ENCODE results near the gene SF3B6. TPM values are rescaled to one million over a fixed set of nuclear protein-coding genes. Genes with fewer than 3 reads are reported as not detected.
A peak's percentile ranks its signal among the peaks of the same experiment; 100 is the strongest.

SF3B6 gene
- total RNA-seq, 1 experiment from 2014 or later, result 184 TPM

DNA sequence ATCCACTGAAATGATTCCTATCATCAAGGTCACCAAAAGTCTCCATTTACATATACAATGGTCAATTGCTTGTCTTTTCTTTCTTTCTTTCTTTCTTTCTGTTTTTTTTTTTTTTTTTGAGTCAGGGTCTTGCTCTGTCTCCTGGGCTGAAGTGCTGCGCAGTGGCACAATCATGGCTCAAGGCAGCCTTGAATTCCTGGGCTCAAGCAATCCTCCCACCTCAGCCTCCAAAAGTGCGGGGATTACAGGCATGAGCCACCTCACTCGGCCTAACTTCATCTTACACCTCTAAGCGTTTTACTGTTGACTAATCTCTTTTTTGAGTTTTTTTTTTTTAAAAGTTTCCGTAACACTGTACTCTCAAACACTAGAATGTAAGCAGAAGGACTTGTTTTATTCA, 867 bp downstream of the SF3B6 start:
- Histone ChIP-seq H3K4me1 (peaks cover 17% of the 10 kb centered on the region), H3K4me3 (ENCODE audit: low read depth, low read length) (peak overlapping the region; percentile 71), H3K9me3 (no peaks in the 10 kb centered on the region), H3K36me3 (ENCODE audit: control insufficient read depth, insufficient read depth, low read length) (peaks cover 2% of the 10 kb centered on the region), H3K27me3 (replicated peaks; ENCODE audit: control insufficient read depth, insufficient read depth, low read length) (no peaks in the 10 kb centered on the region)
- Mint-ChIP-seq H3K9me3 (ENCODE audit: unreplicated experiment) (no peaks in the 10 kb centered on the region), H3K27ac (ENCODE audit: unreplicated experiment) (peak overlapping the region; percentile 96), H3K4me3 (ENCODE audit: unreplicated experiment) (peak overlapping the region; percentile 99), H3K4me1 (ENCODE audit: low read depth, unreplicated experiment) (peaks cover 22% of the 10 kb centered on the region), H3K36me3 (ENCODE audit: insufficient read depth, unreplicated experiment) (peaks cover 63% of the 10 kb centered on the region), H3K27me3 (ENCODE audit: insufficient read depth, unreplicated experiment) (no peaks in the 10 kb centered on the region)
- TF ChIP-seq CTCF (IDR thresholded peaks at IDR 0.05; ENCODE audit: insufficient read depth in 1 of 2, low read depth in 1 of 2, low read length in 1 of 2, severe bottlenecking in 1 of 2, unreplicated experiment in 1 of 2), result no peak
- no peak for DNase-seq
- CTCF ChIA-PET, result interaction anchor here (2.2 kb wide), 1 partner anchor 9 kb away, joined by 17 read pairs; the partner anchor contains the start of gene TP53I3
- intact Hi-C loops (cut with micrococcal nuclease; ENCODE audit: unreplicated experiment), result no loop called here
- POLR2A ChIA-PET, result no interaction called here
- BruUV-seq (replicated peaks), result no TSS peak

DNA sequence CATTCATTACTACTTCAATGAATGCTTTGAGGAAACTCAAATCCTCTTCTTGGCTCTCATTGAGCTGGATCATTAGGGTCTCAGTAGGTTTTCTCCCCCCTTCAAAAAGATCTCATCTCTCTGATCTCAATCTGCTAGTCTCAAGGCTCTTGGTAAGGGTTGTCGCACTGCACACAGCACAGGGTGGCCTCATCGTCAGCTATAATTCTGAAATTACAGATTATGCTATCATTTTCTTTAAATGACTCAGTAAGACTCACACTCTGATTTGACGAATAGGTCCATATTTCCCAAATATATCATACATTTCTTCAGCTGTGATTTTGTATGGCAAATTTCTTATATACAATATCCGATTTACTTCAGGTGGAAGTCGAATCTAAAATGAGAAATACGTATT, 2.3 kb downstream of the SF3B6 start:
- H3K9me3 Mint-ChIP-seq (ENCODE audit: unreplicated experiment), result no peaks in the 10 kb centered on the region
- H3K27ac Mint-ChIP-seq (ENCODE audit: unreplicated experiment), result no peak overlapping the region
- no peaks in the 10 kb centered on the region for H3K9me3 ChIP-seq
- intact Hi-C loops (cut with micrococcal nuclease; ENCODE audit: unreplicated experiment), result no loop called here
- no peaks in the 10 kb centered on the region for H3K27me3 ChIP-seq (replicated peaks; ENCODE audit: control insufficient read depth, insufficient read depth, low read length)
- H3K4me3 Mint-ChIP-seq (ENCODE audit: unreplicated experiment), result no peak overlapping the region
- peaks cover 17% of the 10 kb centered on the region for H3K4me1 ChIP-seq
- CTCF ChIA-PET, result interaction anchor here (0.6 kb wide), 1 partner anchor 16 kb away, joined by 5 read pairs; no protein-coding TSS in a partner anchor
- no peak for DNase-seq
- POLR2A ChIA-PET, result no interaction called here
- BruUV-seq (replicated peaks), result no TSS peak
- H3K4me1 Mint-ChIP-seq (ENCODE audit: low read depth, unreplicated experiment), result peaks cover 22% of the 10 kb centered on the region
- peaks cover 5% of the 10 kb centered on the region for H3K36me3 ChIP-seq (ENCODE audit: control insufficient read depth, insufficient read depth, low read length)
- H3K4me3 ChIP-seq (ENCODE audit: low read depth, low read length), result no peak overlapping the region
- no peak for TF ChIP-seq CTCF (IDR thresholded peaks at IDR 0.05; ENCODE audit: insufficient read depth in 1 of 2, low read depth in 1 of 2, low read length in 1 of 2, severe bottlenecking in 1 of 2, unreplicated experiment in 1 of 2)
- no peaks in the 10 kb centered on the region for H3K27me3 Mint-ChIP-seq (ENCODE audit: insufficient read depth, unreplicated experiment)
- peaks cover 66% of the 10 kb centered on the region for H3K36me3 Mint-ChIP-seq (ENCODE audit: insufficient read depth, unreplicated experiment)

DNA sequence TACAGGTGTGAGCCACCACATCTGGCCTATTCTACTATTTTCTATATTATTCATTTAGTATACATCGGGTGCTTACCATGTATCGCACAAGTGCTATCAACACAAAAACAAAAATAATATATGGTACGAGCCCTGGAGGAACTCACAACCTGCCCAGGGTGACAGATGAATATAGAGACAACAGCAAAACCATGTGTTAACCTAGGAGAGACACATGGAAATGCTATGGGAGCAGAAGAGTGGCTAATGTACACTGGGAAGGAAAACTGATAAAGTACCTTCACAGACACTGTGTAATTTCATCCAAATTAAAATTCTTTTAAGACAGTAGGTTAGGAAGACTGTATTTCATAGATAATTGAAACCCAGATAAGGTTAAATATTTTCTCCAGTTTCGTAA, 3.9 kb downstream of the SF3B6 start:
- no peaks in the 10 kb centered on the region for H3K27me3 Mint-ChIP-seq (ENCODE audit: insufficient read depth, unreplicated experiment)

More for the DNA sequence above, 3.9 kb downstream of the SF3B6 start:
- ChIA-PET CTCF (no interaction called here), POLR2A (interaction anchor here (0.5 kb wide), 1 partner anchor 969 kb away, joined by 16 read pairs; no protein-coding TSS in a partner anchor)
- TF ChIP-seq CTCF (IDR thresholded peaks at IDR 0.05; ENCODE audit: insufficient read depth in 1 of 2, low read depth in 1 of 2, low read length in 1 of 2, severe bottlenecking in 1 of 2, unreplicated experiment in 1 of 2), result no peak
- peaks cover 5% of the 10 kb centered on the region; the same call in 1 of the 2 replicates for H3K4me1 ChIP-seq
- Mint-ChIP-seq H3K9me3 (ENCODE audit: unreplicated experiment) (no peaks in the 10 kb centered on the region), H3K27ac (ENCODE audit: unreplicated experiment) (no peak overlapping the region), H3K4me1 (ENCODE audit: low read depth, unreplicated experiment) (peaks cover 13% of the 10 kb centered on the region), H3K36me3 (ENCODE audit: insufficient read depth, unreplicated experiment) (peaks cover 69% of the 10 kb centered on the region), H3K4me3 (ENCODE audit: unreplicated experiment) (no peak overlapping the region)
- no peaks in the 10 kb centered on the region for H3K9me3 ChIP-seq
- BruUV-seq (replicated peaks), result no TSS peak
- no peak overlapping the region for H3K4me3 ChIP-seq (ENCODE audit: low read depth, low read length)
- peaks cover 5% of the 10 kb centered on the region for H3K36me3 ChIP-seq (ENCODE audit: control insufficient read depth, insufficient read depth, low read length)
- H3K27me3 ChIP-seq (replicated peaks; ENCODE audit: control insufficient read depth, insufficient read depth, low read length), result no peaks in the 10 kb centered on the region
- intact Hi-C loops (cut with micrococcal nuclease; ENCODE audit: unreplicated experiment), result no loop called here
- DNase-seq, result no peak
